Thyroid gland (tissue), 4 donors: Measurements from ENCODE around the gene NCR2.

Source experiments
- POLR2A ChIP-seq, 2 donors: fragments of 450-650 bp; IDR thresholded peaks; one replicate each; pipeline ENCODE4 v1.6.1; 2017; ENCODE audit warnings: antibody characterized with exemption in 2 of 2, mild to moderate bottlenecking in 2 of 2, moderate library complexity in 1 of 2
- TF ChIP-seq, protein P1 (sequence below), 6 experiments: fragments of 200-600 bp in 3 of 6; fragments of 450-650 bp in 3 of 6; sonication (generic) in 3 of 6; IDR thresholded peaks; one replicate each; pipeline ENCODE4 v1.5.1; 2016 to 2019; ENCODE audit warnings: antibody characterized with exemption in 6 of 6, mild to moderate bottlenecking in 2 of 6, inconsistent platforms in 1 of 6, moderate library complexity in 1 of 6

DNA sequence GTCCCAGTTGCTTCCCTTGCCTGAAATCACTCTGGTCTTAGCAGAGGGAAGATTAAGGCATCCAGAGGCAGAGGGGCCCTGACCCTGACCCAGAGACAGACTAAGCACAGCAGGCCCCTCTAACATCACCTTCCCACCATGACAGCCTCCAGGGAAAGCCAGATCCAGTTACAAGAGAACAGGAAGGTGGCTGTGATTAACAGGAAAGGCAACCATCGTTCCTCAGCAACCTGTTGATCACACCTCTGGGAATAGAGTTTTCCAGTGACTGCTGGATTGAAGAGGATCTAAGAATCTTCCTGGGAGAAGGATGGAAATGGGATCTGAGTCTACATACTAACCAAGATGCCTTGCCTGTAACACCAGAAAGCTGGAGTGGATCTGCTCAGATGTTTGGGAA lies 43.7 kb upstream of the NCR2 start:
- TF ChIP-seq, protein P1, sequence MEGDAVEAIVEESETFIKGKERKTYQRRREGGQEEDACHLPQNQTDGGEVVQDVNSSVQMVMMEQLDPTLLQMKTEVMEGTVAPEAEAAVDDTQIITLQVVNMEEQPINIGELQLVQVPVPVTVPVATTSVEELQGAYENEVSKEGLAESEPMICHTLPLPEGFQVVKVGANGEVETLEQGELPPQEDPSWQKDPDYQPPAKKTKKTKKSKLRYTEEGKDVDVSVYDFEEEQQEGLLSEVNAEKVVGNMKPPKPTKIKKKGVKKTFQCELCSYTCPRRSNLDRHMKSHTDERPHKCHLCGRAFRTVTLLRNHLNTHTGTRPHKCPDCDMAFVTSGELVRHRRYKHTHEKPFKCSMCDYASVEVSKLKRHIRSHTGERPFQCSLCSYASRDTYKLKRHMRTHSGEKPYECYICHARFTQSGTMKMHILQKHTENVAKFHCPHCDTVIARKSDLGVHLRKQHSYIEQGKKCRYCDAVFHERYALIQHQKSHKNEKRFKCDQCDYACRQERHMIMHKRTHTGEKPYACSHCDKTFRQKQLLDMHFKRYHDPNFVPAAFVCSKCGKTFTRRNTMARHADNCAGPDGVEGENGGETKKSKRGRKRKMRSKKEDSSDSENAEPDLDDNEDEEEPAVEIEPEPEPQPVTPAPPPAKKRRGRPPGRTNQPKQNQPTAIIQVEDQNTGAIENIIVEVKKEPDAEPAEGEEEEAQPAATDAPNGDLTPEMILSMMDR (IDR thresholded peaks at IDR 0.05): no peak
- no peak for TF ChIP-seq POLR2A (IDR thresholded peaks at IDR 0.05)
